GM12878 (cell line): ENCODE data around the gene MAIP1.

ENCODE experiments used
- ASH2L ChIP-seq: fragments of 300-600, 200-600 bp; sonication (generic); IDR thresholded peaks from 2 replicates; pipeline ENCODE4 v1.6.1; 2017; ENCODE audit warnings: low read depth, mild to moderate bottlenecking, borderline replicate concordance
- BRCA1 ChIP-seq: IDR thresholded peaks from 2 replicates; pipeline ENCODE4 v1.6.1; 2011; ENCODE audit warnings: low read depth, low read length, improper control_type of control experiment
- CBFB ChIP-seq: IDR thresholded peaks from 2 replicates; pipeline ENCODE4 v1.6.1; 2016; ENCODE audit warnings: antibody characterized with exemption, low read depth
- CHD4 ChIP-seq: fragments of 200-600 bp; sonication (generic); IDR thresholded peaks from 2 replicates; pipeline ENCODE4 v1.6.1; 2016; ENCODE audit warnings: mild to moderate bottlenecking
- HDAC2 ChIP-seq: fragments of 200-600 bp; sonication (generic); IDR thresholded peaks from 2 replicates; pipeline ENCODE4 v1.6.1; 2017
- JUND ChIP-seq: IDR thresholded peaks from 2 replicates; pipeline ENCODE4 v1.6.1; 2012; ENCODE audit warnings: low read depth, mild to moderate bottlenecking, low read length, improper control_type of control experiment, moderate library complexity
- RCOR1 ChIP-seq: conservative IDR thresholded peaks from 2 replicates; pipeline ENCODE4 v1.6.1; 2012; ENCODE audit warnings: low read depth, low read length, improper control_type of control experiment
- RFX5 ChIP-seq: IDR thresholded peaks from 2 replicates; pipeline ENCODE4 v1.6.1; 2011; ENCODE audit warnings: low read depth, low read length, improper control_type of control experiment
- TF ChIP-seq, protein P1 (sequence below): fragments of 450-650 bp; formaldehyde crosslinking; IDR thresholded peaks from 2 replicates; pipeline ENCODE4 v1.5.0; 2022; ENCODE audit warnings: mild to moderate bottlenecking, missing genetic modification characterization
- TF ChIP-seq, protein P2 (sequence below): IDR thresholded peaks from 2 replicates; pipeline ENCODE4 v1.6.1; 2012; ENCODE audit warnings: improper control_type of control experiment, low read depth, low read length; ENCODE audit not compliant: insufficient replicate concordance
- TF ChIP-seq, protein P3 (sequence below): fragments of 450-650 bp; formaldehyde crosslinking; IDR thresholded peaks from 2 replicates; pipeline ENCODE4 v1.4.0; 2022; ENCODE audit warnings: mild to moderate bottlenecking, moderate library complexity
- TF ChIP-seq, protein P4 (sequence below): IDR thresholded peaks from 2 replicates; pipeline ENCODE4 v1.6.1; 2012; ENCODE audit warnings: mild to moderate bottlenecking, low read depth, low read length
- TF ChIP-seq, protein P5 (sequence below), 3 experiments: IDR thresholded peaks in 2 of 3; conservative IDR thresholded peaks in 1 of 3; 2 replicates each; pipeline ENCODE4 v1.5.1; 2011; ENCODE audit warnings: low read depth in 3 of 3, low read length in 3 of 3, mild to moderate bottlenecking in 3 of 3, control low read depth in 2 of 3, moderate library complexity in 2 of 3, inconsistent platforms in 1 of 3, mixed read lengths in 1 of 3; ENCODE audit not compliant: control insufficient read depth in 2 of 3, insufficient read depth in 1 of 3; ENCODE audit errors: extremely low read depth in 1 of 3

DNA sequence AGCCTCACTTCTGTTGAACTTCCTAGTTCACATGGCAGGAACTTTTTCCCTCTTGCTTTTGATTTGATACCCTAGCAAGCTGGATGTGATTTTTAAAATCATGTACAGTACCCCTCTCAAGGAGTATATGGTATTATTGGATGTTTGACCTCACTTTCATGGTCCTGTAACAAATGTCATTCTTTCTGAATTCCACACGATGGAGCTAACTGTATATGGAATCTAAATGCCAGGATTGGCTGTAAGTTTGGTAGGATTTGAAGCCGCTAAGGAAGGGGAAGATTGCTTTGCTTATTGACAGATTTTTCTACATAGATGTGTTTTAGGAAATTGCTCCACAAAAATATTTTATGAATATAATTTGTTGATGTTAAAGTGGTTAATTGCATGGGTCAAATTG, 18.3 kb downstream of the MAIP1 start:
- TF ChIP-seq CBFB (no peak), CHD4 (no peak), HDAC2 (no peak), RFX5 (no peak), ASH2L (no peak), JUND (no peak), BRCA1 (no peak), RCOR1 (no peak)
- TF ChIP-seq, protein P1, sequence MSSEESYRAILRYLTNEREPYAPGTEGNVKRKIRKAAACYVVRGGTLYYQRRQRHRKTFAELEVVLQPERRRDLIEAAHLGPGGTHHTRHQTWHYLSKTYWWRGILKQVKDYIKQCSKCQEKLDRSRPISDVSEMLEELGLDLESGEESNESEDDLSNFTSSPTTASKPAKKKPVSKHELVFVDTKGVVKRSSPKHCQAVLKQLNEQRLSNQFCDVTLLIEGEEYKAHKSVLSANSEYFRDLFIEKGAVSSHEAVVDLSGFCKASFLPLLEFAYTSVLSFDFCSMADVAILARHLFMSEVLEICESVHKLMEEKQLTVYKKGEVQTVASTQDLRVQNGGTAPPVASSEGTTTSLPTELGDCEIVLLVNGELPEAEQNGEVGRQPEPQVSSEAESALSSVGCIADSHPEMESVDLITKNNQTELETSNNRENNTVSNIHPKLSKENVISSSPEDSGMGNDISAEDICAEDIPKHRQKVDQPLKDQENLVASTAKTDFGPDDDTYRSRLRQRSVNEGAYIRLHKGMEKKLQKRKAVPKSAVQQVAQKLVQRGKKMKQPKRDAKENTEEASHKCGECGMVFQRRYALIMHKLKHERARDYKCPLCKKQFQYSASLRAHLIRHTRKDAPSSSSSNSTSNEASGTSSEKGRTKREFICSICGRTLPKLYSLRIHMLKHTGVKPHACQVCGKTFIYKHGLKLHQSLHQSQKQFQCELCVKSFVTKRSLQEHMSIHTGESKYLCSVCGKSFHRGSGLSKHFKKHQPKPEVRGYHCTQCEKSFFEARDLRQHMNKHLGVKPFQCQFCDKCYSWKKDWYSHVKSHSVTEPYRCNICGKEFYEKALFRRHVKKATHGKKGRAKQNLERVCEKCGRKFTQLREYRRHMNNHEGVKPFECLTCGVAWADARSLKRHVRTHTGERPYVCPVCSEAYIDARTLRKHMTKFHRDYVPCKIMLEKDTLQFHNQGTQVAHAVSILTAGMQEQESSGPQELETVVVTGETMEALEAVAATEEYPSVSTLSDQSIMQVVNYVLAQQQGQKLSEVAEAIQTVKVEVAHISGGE, result no peak
- TF ChIP-seq, protein P2, sequence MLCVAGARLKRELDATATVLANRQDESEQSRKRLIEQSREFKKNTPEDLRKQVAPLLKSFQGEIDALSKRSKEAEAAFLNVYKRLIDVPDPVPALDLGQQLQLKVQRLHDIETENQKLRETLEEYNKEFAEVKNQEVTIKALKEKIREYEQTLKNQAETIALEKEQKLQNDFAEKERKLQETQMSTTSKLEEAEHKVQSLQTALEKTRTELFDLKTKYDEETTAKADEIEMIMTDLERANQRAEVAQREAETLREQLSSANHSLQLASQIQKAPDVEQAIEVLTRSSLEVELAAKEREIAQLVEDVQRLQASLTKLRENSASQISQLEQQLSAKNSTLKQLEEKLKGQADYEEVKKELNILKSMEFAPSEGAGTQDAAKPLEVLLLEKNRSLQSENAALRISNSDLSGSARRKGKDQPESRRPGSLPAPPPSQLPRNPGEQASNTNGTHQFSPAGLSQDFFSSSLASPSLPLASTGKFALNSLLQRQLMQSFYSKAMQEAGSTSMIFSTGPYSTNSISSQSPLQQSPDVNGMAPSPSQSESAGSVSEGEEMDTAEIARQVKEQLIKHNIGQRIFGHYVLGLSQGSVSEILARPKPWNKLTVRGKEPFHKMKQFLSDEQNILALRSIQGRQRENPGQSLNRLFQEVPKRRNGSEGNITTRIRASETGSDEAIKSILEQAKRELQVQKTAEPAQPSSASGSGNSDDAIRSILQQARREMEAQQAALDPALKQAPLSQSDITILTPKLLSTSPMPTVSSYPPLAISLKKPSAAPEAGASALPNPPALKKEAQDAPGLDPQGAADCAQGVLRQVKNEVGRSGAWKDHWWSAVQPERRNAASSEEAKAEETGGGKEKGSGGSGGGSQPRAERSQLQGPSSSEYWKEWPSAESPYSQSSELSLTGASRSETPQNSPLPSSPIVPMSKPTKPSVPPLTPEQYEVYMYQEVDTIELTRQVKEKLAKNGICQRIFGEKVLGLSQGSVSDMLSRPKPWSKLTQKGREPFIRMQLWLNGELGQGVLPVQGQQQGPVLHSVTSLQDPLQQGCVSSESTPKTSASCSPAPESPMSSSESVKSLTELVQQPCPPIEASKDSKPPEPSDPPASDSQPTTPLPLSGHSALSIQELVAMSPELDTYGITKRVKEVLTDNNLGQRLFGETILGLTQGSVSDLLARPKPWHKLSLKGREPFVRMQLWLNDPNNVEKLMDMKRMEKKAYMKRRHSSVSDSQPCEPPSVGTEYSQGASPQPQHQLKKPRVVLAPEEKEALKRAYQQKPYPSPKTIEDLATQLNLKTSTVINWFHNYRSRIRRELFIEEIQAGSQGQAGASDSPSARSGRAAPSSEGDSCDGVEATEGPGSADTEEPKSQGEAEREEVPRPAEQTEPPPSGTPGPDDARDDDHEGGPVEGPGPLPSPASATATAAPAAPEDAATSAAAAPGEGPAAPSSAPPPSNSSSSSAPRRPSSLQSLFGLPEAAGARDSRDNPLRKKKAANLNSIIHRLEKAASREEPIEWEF, result no peak
- TF ChIP-seq, protein P3, sequence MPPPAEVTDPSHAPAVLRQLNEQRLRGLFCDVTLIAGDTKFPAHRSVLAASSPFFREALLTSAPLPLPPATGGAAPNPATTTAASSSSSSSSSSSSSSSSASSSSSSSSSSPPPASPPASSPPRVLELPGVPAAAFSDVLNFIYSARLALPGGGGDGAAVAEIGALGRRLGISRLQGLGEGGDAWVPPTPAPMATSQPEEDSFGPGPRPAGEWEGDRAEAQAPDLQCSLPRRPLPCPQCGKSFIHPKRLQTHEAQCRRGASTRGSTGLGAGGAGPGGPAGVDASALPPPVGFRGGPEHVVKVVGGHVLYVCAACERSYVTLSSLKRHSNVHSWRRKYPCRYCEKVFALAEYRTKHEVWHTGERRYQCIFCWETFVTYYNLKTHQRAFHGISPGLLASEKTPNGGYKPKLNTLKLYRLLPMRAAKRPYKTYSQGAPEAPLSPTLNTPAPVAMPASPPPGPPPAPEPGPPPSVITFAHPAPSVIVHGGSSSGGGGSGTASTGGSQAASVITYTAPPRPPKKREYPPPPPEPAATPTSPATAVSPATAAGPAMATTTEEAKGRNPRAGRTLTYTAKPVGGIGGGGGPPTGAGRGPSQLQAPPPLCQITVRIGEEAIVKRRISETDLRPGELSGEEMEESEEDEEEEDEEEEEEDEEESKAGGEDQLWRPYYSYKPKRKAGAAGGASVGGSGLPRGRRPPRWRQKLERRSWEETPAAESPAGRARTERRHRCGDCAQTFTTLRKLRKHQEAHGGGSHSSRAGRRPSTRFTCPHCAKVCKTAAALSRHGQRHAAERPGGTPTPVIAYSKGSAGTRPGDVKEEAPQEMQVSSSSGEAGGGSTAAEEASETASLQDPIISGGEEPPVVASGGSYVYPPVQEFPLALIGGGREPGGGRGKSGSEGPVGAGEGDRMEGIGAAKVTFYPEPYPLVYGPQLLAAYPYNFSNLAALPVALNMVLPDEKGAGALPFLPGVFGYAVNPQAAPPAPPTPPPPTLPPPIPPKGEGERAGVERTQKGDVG (CRISPR knock-in tag), result no peak
- TF ChIP-seq, protein P4, sequence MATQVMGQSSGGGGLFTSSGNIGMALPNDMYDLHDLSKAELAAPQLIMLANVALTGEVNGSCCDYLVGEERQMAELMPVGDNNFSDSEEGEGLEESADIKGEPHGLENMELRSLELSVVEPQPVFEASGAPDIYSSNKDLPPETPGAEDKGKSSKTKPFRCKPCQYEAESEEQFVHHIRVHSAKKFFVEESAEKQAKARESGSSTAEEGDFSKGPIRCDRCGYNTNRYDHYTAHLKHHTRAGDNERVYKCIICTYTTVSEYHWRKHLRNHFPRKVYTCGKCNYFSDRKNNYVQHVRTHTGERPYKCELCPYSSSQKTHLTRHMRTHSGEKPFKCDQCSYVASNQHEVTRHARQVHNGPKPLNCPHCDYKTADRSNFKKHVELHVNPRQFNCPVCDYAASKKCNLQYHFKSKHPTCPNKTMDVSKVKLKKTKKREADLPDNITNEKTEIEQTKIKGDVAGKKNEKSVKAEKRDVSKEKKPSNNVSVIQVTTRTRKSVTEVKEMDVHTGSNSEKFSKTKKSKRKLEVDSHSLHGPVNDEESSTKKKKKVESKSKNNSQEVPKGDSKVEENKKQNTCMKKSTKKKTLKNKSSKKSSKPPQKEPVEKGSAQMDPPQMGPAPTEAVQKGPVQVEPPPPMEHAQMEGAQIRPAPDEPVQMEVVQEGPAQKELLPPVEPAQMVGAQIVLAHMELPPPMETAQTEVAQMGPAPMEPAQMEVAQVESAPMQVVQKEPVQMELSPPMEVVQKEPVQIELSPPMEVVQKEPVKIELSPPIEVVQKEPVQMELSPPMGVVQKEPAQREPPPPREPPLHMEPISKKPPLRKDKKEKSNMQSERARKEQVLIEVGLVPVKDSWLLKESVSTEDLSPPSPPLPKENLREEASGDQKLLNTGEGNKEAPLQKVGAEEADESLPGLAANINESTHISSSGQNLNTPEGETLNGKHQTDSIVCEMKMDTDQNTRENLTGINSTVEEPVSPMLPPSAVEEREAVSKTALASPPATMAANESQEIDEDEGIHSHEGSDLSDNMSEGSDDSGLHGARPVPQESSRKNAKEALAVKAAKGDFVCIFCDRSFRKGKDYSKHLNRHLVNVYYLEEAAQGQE, result no peak
- TF ChIP-seq, protein P5, sequence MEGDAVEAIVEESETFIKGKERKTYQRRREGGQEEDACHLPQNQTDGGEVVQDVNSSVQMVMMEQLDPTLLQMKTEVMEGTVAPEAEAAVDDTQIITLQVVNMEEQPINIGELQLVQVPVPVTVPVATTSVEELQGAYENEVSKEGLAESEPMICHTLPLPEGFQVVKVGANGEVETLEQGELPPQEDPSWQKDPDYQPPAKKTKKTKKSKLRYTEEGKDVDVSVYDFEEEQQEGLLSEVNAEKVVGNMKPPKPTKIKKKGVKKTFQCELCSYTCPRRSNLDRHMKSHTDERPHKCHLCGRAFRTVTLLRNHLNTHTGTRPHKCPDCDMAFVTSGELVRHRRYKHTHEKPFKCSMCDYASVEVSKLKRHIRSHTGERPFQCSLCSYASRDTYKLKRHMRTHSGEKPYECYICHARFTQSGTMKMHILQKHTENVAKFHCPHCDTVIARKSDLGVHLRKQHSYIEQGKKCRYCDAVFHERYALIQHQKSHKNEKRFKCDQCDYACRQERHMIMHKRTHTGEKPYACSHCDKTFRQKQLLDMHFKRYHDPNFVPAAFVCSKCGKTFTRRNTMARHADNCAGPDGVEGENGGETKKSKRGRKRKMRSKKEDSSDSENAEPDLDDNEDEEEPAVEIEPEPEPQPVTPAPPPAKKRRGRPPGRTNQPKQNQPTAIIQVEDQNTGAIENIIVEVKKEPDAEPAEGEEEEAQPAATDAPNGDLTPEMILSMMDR (IDR thresholded peaks at IDR 0.05 in 2 of 3, conservative IDR thresholded peaks at IDR 0.05 in 1 of 3; ENCODE audit: control insufficient read depth in 2 of 3, extremely low read depth in 1 of 3, insufficient read depth in 1 of 3, low read depth in 3 of 3, low read length in 3 of 3), result peak; percentile 18 to 38 (median 37); a peak in 4 of 6 replicates
